Measurements from ENCODE around the gene ARHGEF28.

ARHGEF28 gene

GRCh38 chr5:73950441-73950873, 324.5 kb downstream of the ARHGEF28 start:
- TF ChIP-seq CTCF (IDR thresholded peaks at IDR 0.05; ENCODE audit: low read depth, low read length, missing control alignments): no peak
- no peak overlapping the region for H3K4me3 ChIP-seq (ENCODE audit: low read depth, low read length)
- DNase-seq (ENCODE audit: low read depth): no peak

DNA sequence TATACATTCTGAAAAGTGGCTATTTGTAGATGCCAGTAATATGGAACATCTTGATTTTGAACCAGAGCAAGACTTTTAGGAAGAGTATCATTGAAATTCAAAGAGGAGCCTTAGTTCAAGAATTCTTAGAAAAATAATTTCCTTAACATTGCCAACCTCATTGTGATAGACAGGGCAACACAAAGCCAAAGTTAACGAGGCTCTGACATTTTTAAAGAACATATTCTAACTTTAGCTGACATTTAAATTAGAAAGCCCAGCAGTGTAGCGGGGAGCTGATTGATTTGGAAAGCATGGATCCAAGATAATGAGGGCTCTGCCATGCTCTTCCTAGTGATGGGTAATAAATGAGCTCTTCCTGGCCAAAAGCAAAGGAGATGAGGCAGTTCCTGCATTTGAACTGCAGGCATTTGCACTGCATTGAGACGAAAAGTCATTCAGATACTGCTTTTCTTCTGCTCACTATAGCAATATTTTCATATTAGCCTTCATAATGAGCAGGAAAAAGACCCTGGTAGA, 325.0 kb downstream of the ARHGEF28 start:
- no peak for DNase-seq (ENCODE audit: low read depth)
- no peak for TF ChIP-seq CTCF (IDR thresholded peaks at IDR 0.05; ENCODE audit: low read depth, low read length, missing control alignments)
- no peak overlapping the region for H3K4me3 ChIP-seq (ENCODE audit: low read depth, low read length)

- no peak for TF ChIP-seq CTCF (IDR thresholded peaks at IDR 0.05; ENCODE audit: low read depth, low read length, missing control alignments)
- no peak for DNase-seq (ENCODE audit: low read depth)
- no peak overlapping the region for H3K4me3 ChIP-seq (ENCODE audit: low read depth, low read length)
These were observed 326.9 kb downstream of the ARHGEF28 start for GRCh38 chr5:73952872-73953271.

DNA sequence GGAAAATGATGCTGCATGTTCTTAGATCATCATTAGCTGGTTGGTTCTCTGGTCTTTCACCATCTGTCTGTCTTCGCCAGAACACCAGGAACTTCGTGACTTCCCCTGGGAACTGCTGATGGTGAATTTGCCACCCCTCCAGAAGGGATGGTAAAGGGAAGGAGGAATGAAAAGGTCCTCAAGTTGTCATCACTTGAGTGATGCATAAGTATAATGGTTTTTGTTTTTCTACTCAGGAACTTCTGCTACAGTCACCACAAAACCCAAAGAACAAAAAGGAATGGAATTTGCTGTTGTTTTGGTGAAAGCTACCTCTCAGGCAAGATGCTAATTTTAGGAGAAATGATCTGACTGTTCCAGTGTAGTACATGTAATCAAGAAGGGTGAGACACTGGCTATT, 328.4 kb downstream of the ARHGEF28 start:
- H3K4me3 ChIP-seq (ENCODE audit: low read depth, low read length): no peak overlapping the region
- no peak for DNase-seq (ENCODE audit: low read depth)
- TF ChIP-seq CTCF (IDR thresholded peaks at IDR 0.05; ENCODE audit: low read depth, low read length, missing control alignments): no peak

GRCh38 chr5:73955271-73955846, 329.4 kb downstream of the ARHGEF28 start:
- TF ChIP-seq CTCF (IDR thresholded peaks at IDR 0.05; ENCODE audit: low read depth, low read length, missing control alignments): no peak
- no peak for DNase-seq (ENCODE audit: low read depth)
- H3K4me3 ChIP-seq (ENCODE audit: low read depth, low read length): no peak overlapping the region

- no peak for TF ChIP-seq CTCF (IDR thresholded peaks at IDR 0.05; ENCODE audit: low read depth, low read length, missing control alignments)
- H3K4me3 ChIP-seq (ENCODE audit: low read depth, low read length): no peak overlapping the region
- no peak for DNase-seq (ENCODE audit: low read depth)
These were observed 331.5 kb downstream of the ARHGEF28 start for GRCh38 chr5:73957397-73958001.

GRCh38 chr5:73958037-73958436, 332.0 kb downstream of the ARHGEF28 start:
- DNase-seq (ENCODE audit: low read depth): no peak
- no peak for TF ChIP-seq CTCF (IDR thresholded peaks at IDR 0.05; ENCODE audit: low read depth, low read length, missing control alignments)
- no peak overlapping the region for H3K4me3 ChIP-seq (ENCODE audit: low read depth, low read length)

Data from GM12864 (cell line).